Panc1 (cell line): ENCODE measurements around the gene NPAS4.

Source experiments
- POLR2AphosphoS5 ChIP-seq: IDR thresholded peaks from 2 replicates; pipeline ENCODE4 v1.6.1; 2012; ENCODE audit warnings: mild to moderate bottlenecking, low read depth, low read length, moderate library complexity
- TCF7L2 ChIP-seq: IDR thresholded peaks from 2 replicates; pipeline ENCODE4 v1.6.1; 2011; ENCODE audit warnings: mild to moderate bottlenecking, low read depth, low read length, inconsistent platforms
- TF ChIP-seq, protein P1 (sequence below): fragments of 450-650 bp; IDR thresholded peaks from 2 replicates; pipeline ENCODE4 v1.5.1; 2017; ENCODE audit warnings: mild to moderate bottlenecking
- TF ChIP-seq, protein P2 (sequence below), 2 experiments: IDR thresholded peaks; 2 replicates each; pipeline ENCODE4 v1.6.1; 2011 to 2012; ENCODE audit warnings: low read depth in 2 of 2, control low read depth in 1 of 2, low read length in 1 of 2, mild to moderate bottlenecking in 1 of 2, moderate library complexity in 1 of 2; ENCODE audit not compliant: insufficient read depth in 1 of 2

DNA sequence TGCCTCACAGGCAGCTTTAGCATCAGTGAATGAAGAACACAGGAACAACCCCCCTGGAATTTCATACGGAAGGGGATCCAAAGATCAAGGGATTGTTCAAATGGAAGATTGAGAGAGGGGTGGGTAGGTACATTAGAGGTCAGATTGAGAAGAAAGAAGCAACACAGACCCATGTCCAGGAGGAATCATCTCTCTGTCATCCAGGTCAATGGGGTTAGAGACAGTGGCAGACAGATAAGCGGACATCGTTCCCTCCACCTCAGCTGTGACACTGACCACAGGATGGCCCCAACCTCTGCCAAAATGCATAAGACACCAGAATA lies 1.9 kb upstream of the NPAS4 start:
- TF ChIP-seq POLR2AphosphoS5 (no peak), TCF7L2 (no peak)
- TF ChIP-seq, protein P1, sequence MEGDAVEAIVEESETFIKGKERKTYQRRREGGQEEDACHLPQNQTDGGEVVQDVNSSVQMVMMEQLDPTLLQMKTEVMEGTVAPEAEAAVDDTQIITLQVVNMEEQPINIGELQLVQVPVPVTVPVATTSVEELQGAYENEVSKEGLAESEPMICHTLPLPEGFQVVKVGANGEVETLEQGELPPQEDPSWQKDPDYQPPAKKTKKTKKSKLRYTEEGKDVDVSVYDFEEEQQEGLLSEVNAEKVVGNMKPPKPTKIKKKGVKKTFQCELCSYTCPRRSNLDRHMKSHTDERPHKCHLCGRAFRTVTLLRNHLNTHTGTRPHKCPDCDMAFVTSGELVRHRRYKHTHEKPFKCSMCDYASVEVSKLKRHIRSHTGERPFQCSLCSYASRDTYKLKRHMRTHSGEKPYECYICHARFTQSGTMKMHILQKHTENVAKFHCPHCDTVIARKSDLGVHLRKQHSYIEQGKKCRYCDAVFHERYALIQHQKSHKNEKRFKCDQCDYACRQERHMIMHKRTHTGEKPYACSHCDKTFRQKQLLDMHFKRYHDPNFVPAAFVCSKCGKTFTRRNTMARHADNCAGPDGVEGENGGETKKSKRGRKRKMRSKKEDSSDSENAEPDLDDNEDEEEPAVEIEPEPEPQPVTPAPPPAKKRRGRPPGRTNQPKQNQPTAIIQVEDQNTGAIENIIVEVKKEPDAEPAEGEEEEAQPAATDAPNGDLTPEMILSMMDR = no peak
- TF ChIP-seq, protein P2, sequence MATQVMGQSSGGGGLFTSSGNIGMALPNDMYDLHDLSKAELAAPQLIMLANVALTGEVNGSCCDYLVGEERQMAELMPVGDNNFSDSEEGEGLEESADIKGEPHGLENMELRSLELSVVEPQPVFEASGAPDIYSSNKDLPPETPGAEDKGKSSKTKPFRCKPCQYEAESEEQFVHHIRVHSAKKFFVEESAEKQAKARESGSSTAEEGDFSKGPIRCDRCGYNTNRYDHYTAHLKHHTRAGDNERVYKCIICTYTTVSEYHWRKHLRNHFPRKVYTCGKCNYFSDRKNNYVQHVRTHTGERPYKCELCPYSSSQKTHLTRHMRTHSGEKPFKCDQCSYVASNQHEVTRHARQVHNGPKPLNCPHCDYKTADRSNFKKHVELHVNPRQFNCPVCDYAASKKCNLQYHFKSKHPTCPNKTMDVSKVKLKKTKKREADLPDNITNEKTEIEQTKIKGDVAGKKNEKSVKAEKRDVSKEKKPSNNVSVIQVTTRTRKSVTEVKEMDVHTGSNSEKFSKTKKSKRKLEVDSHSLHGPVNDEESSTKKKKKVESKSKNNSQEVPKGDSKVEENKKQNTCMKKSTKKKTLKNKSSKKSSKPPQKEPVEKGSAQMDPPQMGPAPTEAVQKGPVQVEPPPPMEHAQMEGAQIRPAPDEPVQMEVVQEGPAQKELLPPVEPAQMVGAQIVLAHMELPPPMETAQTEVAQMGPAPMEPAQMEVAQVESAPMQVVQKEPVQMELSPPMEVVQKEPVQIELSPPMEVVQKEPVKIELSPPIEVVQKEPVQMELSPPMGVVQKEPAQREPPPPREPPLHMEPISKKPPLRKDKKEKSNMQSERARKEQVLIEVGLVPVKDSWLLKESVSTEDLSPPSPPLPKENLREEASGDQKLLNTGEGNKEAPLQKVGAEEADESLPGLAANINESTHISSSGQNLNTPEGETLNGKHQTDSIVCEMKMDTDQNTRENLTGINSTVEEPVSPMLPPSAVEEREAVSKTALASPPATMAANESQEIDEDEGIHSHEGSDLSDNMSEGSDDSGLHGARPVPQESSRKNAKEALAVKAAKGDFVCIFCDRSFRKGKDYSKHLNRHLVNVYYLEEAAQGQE (IDR thresholded peaks at IDR 0.05; ENCODE audit: insufficient read depth in 1 of 2, low read depth in 2 of 2, low read length in 1 of 2) = peak in 1 of 2 experiments; percentile 71; a peak in 2 of 4 replicates
